Measurements from ENCODE around the gene CRTC1. TPM values are rescaled to one million over a fixed set of nuclear protein-coding genes. Genes with fewer than 3 reads are reported as not detected.

The CRTC1 gene
- polyA plus RNA-seq, 1 donor from 2014 or later: 1.7 TPM

DNA sequence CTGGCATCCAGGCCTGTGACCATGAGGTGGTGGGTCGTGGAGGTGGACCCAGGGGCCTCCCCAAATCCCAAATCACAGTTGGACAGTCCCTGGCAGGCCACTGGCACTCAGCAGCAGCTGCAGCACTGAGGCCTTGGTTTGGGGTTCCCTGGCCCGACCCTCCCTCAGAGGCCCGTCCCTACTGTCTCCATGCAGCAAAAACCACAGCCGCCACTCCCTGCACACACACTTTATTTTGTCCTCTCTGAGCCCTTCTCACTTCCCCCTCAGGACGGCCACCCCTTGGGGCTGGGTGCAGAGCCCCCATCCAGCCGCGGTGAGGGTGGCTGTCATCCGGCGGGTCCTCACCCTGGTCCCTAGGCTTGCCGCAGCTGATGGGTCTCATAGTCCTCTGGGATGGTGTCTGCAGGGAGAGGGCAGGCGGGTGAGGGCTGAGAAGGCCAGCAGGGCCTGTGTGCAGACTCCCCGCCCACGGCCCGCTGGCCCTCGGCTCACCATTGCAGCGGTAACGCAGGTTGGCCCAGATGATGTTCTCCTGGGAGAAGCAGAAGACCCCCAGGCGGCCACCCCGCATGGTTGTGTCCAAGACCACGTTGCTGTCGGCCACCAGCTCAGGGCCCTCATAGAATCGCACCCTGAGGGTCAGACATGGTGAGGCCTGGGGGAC, 99.2 kb downstream of the CRTC1 start:
- Mint-ChIP-seq H3K9me3 (peaks cover 0 to 2% (median 0%) of the 10 kb centered on the region in 3 donors), H3K4me3 (peak overlapping the region in 2 of 4 donors; percentile 58 to 65), H3K27me3 (peaks cover 29% of the 10 kb centered on the region), H3K36me3 (peaks cover 2% of the 10 kb centered on the region), H3K4me1 (peaks cover 5 to 19% (median 10%) of the 10 kb centered on the region in 3 donors), H3K27ac (peak overlapping the region in 1 of 3 donors; percentile 80)

DNA sequence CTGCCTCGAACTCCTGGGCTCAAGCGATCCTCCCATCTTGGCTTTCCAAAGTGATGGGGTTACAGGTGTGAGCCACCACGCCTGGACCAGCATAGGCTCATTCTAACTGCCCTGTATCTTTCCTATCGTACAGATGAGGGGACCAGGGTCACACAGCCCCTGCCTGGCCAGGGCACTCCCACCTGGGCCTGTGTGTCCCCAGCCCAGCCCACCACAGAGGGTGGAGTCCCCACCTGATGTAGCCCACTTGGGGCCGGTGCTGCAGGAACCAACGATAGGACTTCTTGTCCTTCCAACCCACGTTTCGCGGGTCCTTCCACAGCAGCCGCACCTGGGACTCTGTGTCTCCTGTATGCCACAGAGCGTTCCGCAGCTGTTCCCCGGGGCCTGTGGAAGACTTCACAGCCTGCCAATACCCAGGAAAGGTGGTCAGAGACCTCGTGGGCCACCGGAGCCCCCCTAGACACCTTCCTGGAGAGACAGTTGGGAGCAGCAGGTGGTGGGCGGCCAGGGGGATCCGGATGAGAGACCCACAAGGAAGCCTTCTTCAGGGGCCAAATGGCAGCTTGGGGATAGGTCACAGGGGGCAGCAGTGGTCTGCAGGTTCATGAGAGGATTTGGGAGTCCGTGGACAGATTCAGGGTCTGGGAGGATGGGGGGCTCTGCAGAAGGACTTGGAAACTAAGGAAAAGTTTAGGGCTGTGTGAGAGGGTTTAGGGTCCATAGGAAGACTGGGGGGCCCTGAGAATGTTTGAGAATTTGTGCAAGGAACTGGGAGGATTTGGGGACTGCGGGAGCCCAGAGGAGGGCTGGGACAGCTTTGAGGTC, 100.7 kb downstream of the CRTC1 start:
- Mint-ChIP-seq H3K36me3 (no peaks in the 10 kb centered on the region), H3K4me1 (peaks cover 5 to 17% (median 11%) of the 10 kb centered on the region in 3 donors), H3K4me3 (peak overlapping the region in 2 of 4 donors; percentile 70 to 74), H3K9me3 (peaks cover 0 to 2% (median 0%) of the 10 kb centered on the region in 3 donors), H3K27ac (peak overlapping the region in 1 of 3 donors; percentile 14), H3K27me3 (peaks cover 35% of the 10 kb centered on the region)

DNA sequence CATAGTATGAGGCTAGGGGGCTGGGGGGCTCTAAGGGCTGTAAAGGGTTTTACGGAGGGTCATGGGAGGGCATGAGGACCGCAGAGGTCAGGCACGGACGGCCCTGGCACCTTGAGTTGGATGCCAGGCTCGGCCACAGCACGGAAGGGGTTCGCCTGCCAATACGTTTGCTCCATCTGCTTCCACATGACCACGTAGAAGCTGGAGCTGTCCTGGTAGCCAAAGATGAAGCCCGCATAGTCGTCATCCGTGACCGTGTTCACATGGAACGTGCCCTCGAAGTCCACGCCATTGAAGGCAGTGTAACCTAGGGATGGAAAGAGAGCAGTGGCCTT, 101.3 kb downstream of the CRTC1 start:
- Mint-ChIP-seq H3K4me3 (no peak overlapping the region), H3K4me1 (peaks cover 5 to 19% (median 12%) of the 10 kb centered on the region in 3 donors), H3K27me3 (peaks cover 40% of the 10 kb centered on the region), H3K9me3 (peaks cover 0 to 2% (median 0%) of the 10 kb centered on the region in 3 donors), H3K36me3 (no peaks in the 10 kb centered on the region), H3K27ac (no peak overlapping the region)

DNA sequence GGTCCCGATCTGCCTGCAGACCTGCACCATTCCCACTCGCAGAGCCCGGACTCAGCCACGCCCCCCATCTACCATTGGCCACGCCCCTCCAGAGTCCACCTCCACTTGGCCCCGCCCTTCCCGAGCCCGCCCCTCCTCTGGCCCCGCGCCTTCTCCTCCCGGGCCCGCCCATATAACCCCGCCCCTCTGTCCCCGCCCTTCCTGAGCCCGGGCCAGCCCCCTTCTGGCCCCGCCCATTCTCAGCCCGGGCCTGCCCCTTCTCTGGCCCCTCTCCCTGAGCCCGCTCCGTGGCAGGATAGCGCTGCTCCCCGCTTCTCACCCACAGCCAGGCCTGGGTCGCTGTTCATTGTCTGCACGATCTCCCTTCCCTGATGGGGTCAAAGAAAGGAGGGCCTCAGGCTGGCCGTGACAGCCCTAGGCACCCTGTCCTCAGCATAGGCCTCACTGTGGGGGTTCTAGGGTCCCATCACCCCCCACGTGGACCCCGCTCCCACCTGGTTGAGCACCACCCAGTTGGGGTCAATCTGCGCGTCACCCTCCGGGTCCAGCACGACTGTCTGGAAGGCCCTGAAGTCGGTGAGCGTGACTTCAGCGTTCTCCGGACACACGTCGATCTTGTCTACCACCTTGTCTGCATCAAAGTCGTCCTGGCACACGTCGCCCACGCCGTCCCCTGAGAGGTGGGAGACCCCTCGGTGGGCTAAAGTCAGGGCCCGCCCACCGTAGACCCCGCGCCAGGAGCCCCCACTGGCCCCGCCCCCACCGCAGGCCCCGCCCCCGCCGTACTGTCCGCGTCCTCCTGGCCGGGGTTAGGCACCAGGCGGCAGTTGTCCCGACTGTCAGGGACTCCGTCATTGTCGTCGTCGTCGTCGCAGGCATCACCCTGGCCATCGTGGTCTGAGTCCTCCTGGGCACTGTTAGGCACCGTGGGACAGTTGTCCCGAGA, 102.0 kb downstream of the CRTC1 start:
- Mint-ChIP-seq H3K27ac (peak overlapping the region in 1 of 3 donors; percentile 68), H3K4me1 (peaks cover 10 to 23% (median 16%) of the 10 kb centered on the region in 3 donors), H3K27me3 (peaks cover 45% of the 10 kb centered on the region), H3K9me3 (peaks cover 0 to 2% (median 0%) of the 10 kb centered on the region in 3 donors), H3K4me3 (peak overlapping the region in 2 of 4 donors; percentile 41 to 72), H3K36me3 (no peaks in the 10 kb centered on the region)

DNA sequence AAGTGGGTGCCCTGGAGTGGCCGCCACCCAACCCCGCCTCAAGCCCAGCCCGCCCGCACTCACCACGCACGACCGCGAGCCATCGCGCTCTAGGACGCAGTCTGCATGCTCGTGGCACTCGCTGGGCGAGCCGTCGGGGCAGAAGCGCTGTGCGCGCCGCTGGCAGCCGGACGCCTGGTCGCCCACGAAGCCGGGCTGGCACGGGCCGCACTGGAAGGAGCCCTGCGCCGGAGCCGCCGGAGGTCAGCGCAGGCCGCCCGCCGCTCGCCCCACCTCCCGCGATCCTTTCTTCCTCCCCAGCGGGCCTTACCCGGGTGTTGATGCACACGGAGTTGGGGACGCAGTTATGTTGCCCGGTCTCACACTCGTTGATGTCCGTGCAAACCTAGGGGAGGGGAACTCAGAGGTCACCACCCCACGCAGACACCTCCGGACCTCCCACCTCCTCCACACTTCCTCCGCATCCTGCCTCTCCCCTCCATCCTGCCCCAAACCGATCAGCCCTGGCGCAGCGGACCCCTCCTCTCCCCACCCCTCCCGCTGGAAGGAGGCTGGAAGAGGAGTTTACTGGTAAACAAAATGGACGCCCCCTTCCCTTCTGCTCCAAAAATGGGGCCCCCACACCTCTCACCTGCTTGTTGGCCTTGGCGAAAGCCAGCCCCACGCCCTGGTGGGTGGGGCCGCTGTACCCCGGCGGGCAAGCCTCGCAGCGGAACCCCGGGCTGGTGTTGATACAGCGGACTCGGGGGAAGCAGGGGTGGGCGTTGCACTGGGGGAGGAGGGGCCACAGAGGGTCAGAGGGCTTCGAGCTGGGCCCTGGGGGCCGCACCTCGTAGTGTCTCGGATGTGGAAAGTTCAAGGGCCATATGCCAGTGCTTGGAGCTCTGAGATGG, 105.3 kb downstream of the CRTC1 start:
- no peaks in the 10 kb centered on the region for H3K36me3 Mint-ChIP-seq
- H3K9me3 Mint-ChIP-seq: peaks cover 0 to 4% (median 0%) of the 10 kb centered on the region in 3 donors
- H3K4me3 Mint-ChIP-seq: peak overlapping the region; percentile 7 to 96 (median 81)
- peaks cover 5 to 17% (median 12%) of the 10 kb centered on the region in 3 donors for H3K4me1 Mint-ChIP-seq
- peaks cover 61% of the 10 kb centered on the region for H3K27me3 Mint-ChIP-seq
- peak overlapping the region; percentile 17 to 59 (median 50) for H3K27ac Mint-ChIP-seq

DNA sequence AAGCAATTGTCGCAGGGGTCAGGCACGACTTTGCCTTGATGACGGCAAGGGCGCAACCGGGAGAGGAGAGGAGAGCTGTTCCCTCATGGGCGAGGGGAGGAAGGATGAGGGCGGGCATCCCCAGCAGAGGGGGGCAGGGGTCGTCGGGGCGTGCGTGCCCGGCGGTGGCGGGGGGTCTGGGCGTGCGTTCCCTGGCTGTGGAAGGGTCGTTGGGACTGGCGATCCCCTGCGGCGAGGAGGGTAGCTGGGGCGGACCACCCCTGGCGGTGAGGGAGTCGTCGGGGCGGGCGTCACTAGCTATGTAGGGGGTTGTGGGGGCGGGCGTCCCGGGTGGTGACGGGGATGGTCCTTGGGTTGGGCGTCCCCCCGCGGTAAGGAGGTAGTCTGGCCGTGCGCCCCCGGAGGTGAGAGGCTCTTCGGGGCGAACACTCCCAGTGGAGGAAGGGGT, 106.0 kb downstream of the CRTC1 start:
- Mint-ChIP-seq H3K27ac (peak overlapping the region in 2 of 3 donors; percentile 17 to 59), H3K9me3 (peaks cover 0 to 4% (median 0%) of the 10 kb centered on the region in 3 donors), H3K36me3 (no peaks in the 10 kb centered on the region), H3K4me3 (peak overlapping the region; percentile 7 to 96 (median 81)), H3K27me3 (peaks cover 60% of the 10 kb centered on the region), H3K4me1 (peaks cover 5 to 17% (median 10%) of the 10 kb centered on the region in 3 donors)

DNA sequence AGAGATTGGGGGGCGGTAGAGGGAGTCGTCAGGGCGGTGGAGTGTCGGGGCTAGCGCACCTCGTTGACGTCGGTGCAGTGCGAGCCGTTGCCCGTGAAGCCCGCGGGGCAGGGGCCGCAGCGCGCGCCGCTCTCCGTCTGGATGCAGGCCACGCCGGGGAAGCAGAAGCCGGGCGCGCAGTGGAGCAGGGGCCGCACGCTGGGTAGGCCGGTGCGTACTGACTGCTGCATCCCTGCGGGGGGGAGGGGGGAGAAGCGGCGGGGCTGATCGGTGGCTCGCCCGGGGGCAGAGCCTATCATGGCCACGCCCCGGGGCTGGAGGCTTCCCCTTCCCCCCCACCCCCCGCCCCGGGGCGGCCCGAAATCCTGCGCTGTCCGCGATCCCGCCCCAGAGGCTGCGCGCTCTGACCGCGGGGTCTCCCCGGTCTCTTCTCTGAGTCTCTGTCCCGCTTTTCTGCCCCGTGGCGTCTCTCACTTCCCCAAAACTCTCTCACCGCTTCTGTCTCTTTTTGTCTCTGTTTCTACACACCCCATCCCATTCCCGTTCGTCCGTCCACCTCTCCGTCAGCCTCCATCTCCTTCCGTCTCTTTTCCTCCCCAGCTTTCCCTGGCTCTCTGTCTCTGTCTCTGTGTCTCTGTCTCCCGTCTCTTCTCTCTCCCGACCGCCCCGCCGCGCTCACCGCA, 106.5 kb downstream of the CRTC1 start:
- peaks cover 5 to 17% (median 10%) of the 10 kb centered on the region in 3 donors for H3K4me1 Mint-ChIP-seq

DNA sequence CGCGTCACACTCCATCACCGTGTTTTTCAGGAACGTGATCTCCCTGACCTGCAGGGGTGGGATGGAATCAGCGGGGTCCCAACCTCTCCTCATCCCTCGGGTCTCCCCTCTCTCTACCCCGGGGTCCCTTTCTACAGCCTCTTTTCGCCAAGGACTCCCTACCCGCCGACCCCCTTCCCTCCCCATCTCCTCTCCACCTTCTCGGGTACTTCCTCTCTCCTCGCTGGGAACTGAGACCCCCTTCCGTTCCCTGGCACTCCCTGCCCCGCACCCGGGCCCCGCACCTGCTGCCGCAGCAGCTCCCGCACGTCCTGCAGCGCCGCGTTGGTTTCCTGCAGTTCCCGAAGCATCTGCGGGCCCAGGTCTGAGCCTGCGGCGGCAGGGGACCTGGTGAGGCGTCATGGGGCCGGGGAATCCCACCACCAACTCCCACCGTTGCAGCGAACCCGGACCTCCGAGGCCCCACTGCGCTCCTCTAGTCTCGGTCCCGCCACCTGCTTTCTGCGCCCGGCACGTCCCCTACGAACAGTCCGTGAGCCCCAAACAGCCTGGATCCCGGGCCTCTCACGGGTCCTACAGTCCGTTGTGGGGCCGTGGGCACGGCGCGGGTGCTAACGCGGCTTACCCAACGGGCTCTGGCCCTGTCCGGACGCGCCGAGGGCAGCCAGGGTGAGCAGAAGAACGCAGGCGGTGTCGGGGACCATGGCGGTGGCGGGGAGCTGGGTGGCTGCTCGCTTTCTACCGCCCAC, 107.3 kb downstream of the CRTC1 start, which contains the start of gene COMP:
Gene COMP (minus strand): TSS at position 740 of the 749 bp plus-strand sequence. CDS start 36 bp downstream, at position 704.
- peaks cover 0 to 4% (median 0%) of the 10 kb centered on the region in 3 donors for H3K9me3 Mint-ChIP-seq
- peak within 1 kb of the TSS in 1 of 3 donors; percentile 40 for H3K27ac Mint-ChIP-seq
- H3K4me1 Mint-ChIP-seq: peaks cover 5 to 13% (median 8%) of the 10 kb centered on the region in 3 donors
- peaks cover 57% of the 10 kb centered on the region for H3K27me3 Mint-ChIP-seq
- peak within 1 kb of the TSS; percentile 51 to 96 (median 80) for H3K4me3 Mint-ChIP-seq
- H3K36me3 Mint-ChIP-seq: no peaks in the 10 kb centered on the region

More for the DNA sequence above, 106.5 kb downstream of the CRTC1 start:
- Mint-ChIP-seq H3K36me3 (no peaks in the 10 kb centered on the region), H3K27me3 (peaks cover 58% of the 10 kb centered on the region), H3K4me3 (peak overlapping the region; percentile 51 to 96 (median 80)), H3K27ac (peak overlapping the region in 1 of 3 donors; percentile 40), H3K9me3 (peaks cover 0 to 4% (median 0%) of the 10 kb centered on the region in 3 donors)

DNA sequence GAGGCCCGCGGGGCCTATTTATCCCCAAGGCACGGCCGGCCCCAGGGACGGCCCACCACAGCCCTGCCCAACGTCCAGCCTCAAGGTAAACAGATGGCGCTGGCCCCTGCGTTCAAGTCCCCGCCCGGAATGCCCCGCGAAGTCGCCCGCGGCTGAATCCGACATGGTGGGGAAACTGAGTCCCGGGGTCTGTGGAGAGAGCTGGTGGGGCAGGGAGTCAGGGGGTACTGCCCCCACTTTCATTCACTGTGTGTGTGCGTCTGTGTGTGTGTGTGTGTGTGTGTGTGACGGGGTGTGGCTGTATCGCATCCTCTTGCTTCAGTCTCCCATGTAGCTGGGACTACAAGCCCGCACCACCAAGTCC, 107.8 kb downstream of the CRTC1 start:
- Mint-ChIP-seq H3K9me3 (peaks cover 0 to 4% (median 0%) of the 10 kb centered on the region in 3 donors), H3K27ac (peak overlapping the region in 1 of 3 donors; percentile 40), H3K4me1 (peaks cover 5 to 11% (median 6%) of the 10 kb centered on the region in 3 donors), H3K36me3 (no peaks in the 10 kb centered on the region), H3K4me3 (peak overlapping the region in 2 of 4 donors; percentile 40 to 68), H3K27me3 (peaks cover 56% of the 10 kb centered on the region)

DNA sequence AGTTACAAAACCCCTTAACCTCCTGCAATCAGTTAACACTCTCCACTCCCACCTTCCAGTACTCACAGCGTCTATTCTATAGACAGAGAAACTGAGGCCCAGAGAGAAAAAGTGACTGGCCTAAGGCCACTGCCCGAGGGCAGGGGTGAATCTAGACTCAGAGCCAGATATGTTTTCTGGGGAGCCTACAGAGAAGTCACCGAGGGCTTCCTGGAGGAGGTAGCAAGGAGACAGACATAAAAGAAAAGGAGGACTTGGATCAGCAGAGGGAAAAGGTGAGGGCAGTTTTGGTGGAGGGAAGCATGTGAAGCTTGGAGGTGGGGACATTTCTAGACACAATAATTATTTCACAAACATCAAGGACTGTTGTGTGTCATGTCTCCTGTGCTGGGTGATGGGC, 109.2 kb downstream of the CRTC1 start:
- H3K4me1 Mint-ChIP-seq: peaks cover 5 to 6% (median 6%) of the 10 kb centered on the region in 3 donors
- no peak overlapping the region for H3K4me3 Mint-ChIP-seq
- H3K27ac Mint-ChIP-seq: peak overlapping the region in 2 of 3 donors; percentile 41 to 42
- H3K36me3 Mint-ChIP-seq: no peaks in the 10 kb centered on the region
- peaks cover 49% of the 10 kb centered on the region for H3K27me3 Mint-ChIP-seq
- H3K9me3 Mint-ChIP-seq: peaks cover 0 to 1% (median 0%) of the 10 kb centered on the region in 3 donors

DNA sequence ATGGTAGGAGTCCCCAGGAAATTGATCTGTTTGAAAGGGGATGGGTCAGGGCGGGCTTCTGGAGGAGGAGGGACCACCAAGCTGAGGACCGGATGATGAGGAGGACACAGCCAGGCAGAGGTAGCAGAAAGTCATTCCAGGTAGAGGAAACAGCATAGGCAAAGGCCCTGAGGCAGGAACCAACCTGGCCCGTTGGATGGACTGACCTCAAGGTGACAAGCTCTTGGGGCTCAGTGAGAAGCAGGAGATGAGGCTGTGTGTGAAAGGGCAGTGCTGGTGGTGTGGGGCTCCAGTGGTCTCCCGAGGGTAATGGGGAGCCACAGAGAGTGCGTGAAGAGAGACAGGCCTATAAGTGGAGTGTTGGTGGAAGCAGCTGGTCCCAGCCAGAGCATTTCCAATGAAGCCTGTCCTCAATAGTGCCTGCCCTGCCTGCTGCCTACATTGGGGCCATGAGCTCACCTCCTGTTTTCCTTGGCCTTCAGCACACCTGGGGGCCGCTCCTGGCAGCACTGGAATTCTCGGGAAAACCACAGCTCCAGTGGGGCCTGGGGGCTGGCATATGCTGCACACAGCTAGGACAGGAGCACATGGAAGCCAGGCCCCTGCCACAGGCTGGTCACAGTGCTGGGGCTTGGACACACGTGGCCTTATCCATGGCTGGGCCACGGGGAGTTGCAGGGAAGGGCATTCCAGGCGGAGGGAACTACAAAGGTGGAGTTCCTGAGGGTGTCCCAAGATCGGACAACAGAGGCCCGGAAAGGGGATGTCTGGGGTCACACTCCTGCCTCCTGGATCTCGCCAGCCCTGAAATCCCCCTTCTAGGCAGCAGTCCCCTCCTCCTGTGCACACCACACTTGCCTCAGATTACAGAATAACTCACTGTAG, 109.9 kb downstream of the CRTC1 start:
- Mint-ChIP-seq H3K9me3 (peaks cover 0 to 1% (median 0%) of the 10 kb centered on the region in 3 donors), H3K27me3 (peaks cover 44% of the 10 kb centered on the region), H3K4me3 (peak overlapping the region in 1 of 4 donors; percentile 73), H3K27ac (peak overlapping the region in 2 of 3 donors; percentile 41 to 42), H3K36me3 (no peaks in the 10 kb centered on the region), H3K4me1 (peaks cover 5 to 6% (median 6%) of the 10 kb centered on the region in 3 donors)

DNA sequence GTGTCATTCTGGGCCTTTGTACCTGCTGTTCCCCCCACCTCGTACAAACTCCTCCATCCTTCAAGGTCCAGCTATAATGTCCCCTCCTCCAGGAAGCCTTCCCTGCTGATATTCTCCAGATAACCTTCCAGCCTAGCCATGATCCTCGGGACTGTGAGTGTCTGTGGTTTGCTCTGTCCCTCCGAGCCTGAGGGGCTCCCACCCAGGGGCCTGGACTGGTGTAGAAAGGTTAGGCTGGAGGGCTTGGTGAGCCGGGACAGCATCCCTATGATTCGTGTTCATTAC, 110.5 kb downstream of the CRTC1 start:
- H3K27ac Mint-ChIP-seq: no peak overlapping the region
- H3K36me3 Mint-ChIP-seq: no peaks in the 10 kb centered on the region
- peaks cover 0 to 1% (median 0%) of the 10 kb centered on the region in 3 donors for H3K9me3 Mint-ChIP-seq
- peaks cover 41% of the 10 kb centered on the region for H3K27me3 Mint-ChIP-seq
- H3K4me1 Mint-ChIP-seq: peaks cover 5 to 6% (median 6%) of the 10 kb centered on the region in 3 donors
- H3K4me3 Mint-ChIP-seq: peak overlapping the region in 1 of 4 donors; percentile 73
